GM19043 (cell line): ENCODE measurements around the gene TOX4.
"Not testable (repeated sequence)": the region's sequence is repeated elsewhere in the genome, so short reads cannot be mapped to it uniquely, and the experiment has no call there.

ENCODE experiments used
- ATAC-seq: cut with Tn5 transposase; IDR thresholded peaks from one replicate; pipeline ENCODE4 v1.9.1; 2021; ENCODE audit warnings: low read depth; ENCODE audit not compliant: unreplicated experiment

TOX4 gene

GRCh38 chr14:21476925-21477681 is at the start of gene TOX4, which contains the start of gene RAB2B:
TSS of gene TOX4 (plus strand) at chr14:21477195. CDS start at chr14:21477279, 84 bp downstream.
TSS of gene RAB2B (minus strand) at chr14:21476959. CDS start at chr14:21476872, 87 bp downstream.
- peak; percentile 99 for ATAC-seq

- ATAC-seq: no peak
Measured at GRCh38 chr14:21428930-21429329, 48.1 kb upstream of the TOX4 start.

GRCh38 chr14:21431126-21431525 is 45.9 kb upstream of the TOX4 start:
- no peak for ATAC-seq

- ATAC-seq: no peak
Measured at GRCh38 chr14:21436567-21437062, 40.4 kb upstream of the TOX4 start.

GRCh38 chr14:21437063-21437901 is 39.7 kb upstream of the TOX4 start:
- peak; percentile 99 for ATAC-seq

- no peak for ATAC-seq
Measured at GRCh38 chr14:21440859-21441258, 36.1 kb upstream of the TOX4 start.

- ATAC-seq: not testable (repeated sequence)
Measured at GRCh38 chr14:21442657-21443056, 34.3 kb upstream of the TOX4 start.

- no peak for ATAC-seq
Measured at GRCh38 chr14:21449899-21450216, 27.1 kb upstream of the TOX4 start.

GRCh38 chr14:21454843-21455544 is 22.0 kb upstream of the TOX4 start:
- ATAC-seq: no peak

- ATAC-seq: peak; percentile 15
Measured at GRCh38 chr14:21455592-21455911, 21.4 kb upstream of the TOX4 start.

- ATAC-seq: peak; percentile 98
Measured at GRCh38 chr14:21455912-21456667, 20.9 kb upstream of the TOX4 start, which contains the start of gene CHD8. TSS of gene CHD8 (minus strand) at chr14:21456123. CDS start at chr14:21431643, 24,480 bp downstream.

GRCh38 chr14:21467616-21468015 is 9.4 kb upstream of the TOX4 start:
- no peak for ATAC-seq

GRCh38 chr14:21475767-21476522 is 1.1 kb upstream of the TOX4 start:
- no peak for ATAC-seq

GRCh38 chr14:21476523-21476924 is 471 bp upstream of the TOX4 start:
- peak; percentile 25 for ATAC-seq

- ATAC-seq: no peak
Measured at GRCh38 chr14:21486640-21487087, 9.7 kb downstream of the TOX4 start.

- ATAC-seq: no peak
Measured at GRCh38 chr14:21494902-21495762, 18.1 kb downstream of the TOX4 start.

GRCh38 chr14:21496453-21496852 is 19.5 kb downstream of the TOX4 start:
- ATAC-seq: no peak
